Left renal cortex interstitium (tissue), 4 donors: ENCODE results near the gene KLF11. TPM values are rescaled to one million over a fixed set of nuclear protein-coding genes. Genes with fewer than 3 reads are reported as not detected.

Source experiments
- DNase-seq, 4 donors: peaks; one replicate each; pipeline ENCODE4 v3.0.0-alpha.2; 2013; ENCODE audit warnings: low read depth in 4 of 4, low spot score in 2 of 4, missing footprints in 1 of 4
- polyA plus RNA-seq, 4 donors: library from polyadenylated mRNA; unstranded; fragments of 120-200 nt; gene quantifications; one replicate each; pipeline ENCODE4 v1.2.1, GENCODE V29; 2013; ENCODE audit not compliant: insufficient read length in 4 of 4

The KLF11 gene
- polyA plus RNA-seq, 4 donors = 21.7 to 25.7 (median 23.3) TPM

GRCh38 chr2:10039658-10040410, 3.5 kb upstream of the KLF11 start:
- DNase-seq = no peak

GRCh38 chr2:10041711-10042110, 1.6 kb upstream of the KLF11 start:
- DNase-seq = no peak

GRCh38 chr2:10042301-10043161, 819 bp upstream of the KLF11 start:
- DNase-seq = peak; percentile 68 to 71 (median 70)

GRCh38 chr2:10043906-10044601, 704 bp downstream of the KLF11 start:
- DNase-seq = peak; percentile 39 to 85 (median 80)

DNA sequence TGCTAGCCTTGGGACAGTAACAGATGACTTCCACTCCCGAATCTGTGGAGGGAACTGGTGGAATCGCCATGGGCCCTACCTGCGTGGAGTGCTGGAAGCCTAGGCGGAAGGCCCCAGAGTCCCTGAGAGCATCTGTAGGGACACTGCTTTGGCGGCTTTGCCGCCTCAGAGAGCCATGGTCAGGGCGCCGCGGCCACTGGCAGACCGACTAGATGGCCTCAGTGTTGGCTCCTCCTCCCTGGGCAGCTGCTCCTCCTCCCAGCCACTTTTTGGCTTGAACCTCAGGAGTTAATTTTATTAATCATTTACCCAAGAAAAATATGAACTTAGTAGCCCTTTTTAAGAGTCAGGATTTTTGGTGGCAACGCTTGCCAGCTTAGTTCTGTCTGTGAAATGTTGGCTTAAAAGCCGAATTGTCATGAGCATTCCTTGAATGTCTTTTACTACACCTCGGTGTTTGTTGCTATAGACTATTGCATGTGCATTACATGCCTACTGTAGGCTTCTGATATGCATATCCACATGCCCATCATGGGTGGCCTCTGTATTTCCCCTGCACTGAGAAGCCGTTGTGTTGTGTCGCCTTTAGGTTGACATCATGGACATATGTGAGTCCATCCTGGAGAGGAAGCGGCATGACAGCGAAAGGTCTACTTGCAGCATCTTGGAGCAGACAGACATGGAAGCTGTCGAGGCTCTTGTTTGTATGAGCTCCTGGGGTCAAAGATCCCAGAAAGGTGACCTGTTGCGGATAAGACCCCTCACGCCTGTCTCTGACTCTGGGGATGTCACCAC, 2.4 kb downstream of the KLF11 start:
- DNase-seq = no peak

GRCh38 chr2:10046931-10047330, 3.6 kb downstream of the KLF11 start:
- no peak for DNase-seq

- no peak for DNase-seq
Measured at GRCh38 chr2:10047616-10048500, 4.5 kb downstream of the KLF11 start.

GRCh38 chr2:10048501-10049171, 5.3 kb downstream of the KLF11 start:
- DNase-seq = no peak

GRCh38 chr2:10052216-10052615, 8.9 kb downstream of the KLF11 start:
- DNase-seq = no peak

DNA sequence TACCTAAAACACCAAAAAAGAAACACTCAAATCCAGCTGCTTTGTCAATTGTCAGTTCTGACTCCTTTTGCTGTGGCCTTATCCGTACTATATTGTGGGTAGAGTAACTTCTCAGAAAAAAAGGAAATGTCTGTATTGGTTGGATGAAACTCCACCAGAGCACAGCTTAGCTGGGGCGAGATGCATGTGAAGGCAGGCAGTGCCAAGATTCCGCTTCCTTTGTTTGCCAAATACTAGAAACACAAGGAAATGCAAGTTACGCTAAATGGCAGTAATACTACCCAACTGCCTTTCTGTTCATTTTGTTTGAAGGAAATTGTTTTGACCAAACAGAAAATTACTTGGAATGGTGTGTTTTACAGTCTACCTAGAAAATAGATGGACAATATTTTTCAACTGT, 10.0 kb downstream of the KLF11 start:
- DNase-seq = no peak

GRCh38 chr2:10054424-10054823, 11.1 kb downstream of the KLF11 start:
- no peak for DNase-seq

- DNase-seq = no peak
Measured at GRCh38 chr2:10054976-10055375, 11.6 kb downstream of the KLF11 start.

DNA sequence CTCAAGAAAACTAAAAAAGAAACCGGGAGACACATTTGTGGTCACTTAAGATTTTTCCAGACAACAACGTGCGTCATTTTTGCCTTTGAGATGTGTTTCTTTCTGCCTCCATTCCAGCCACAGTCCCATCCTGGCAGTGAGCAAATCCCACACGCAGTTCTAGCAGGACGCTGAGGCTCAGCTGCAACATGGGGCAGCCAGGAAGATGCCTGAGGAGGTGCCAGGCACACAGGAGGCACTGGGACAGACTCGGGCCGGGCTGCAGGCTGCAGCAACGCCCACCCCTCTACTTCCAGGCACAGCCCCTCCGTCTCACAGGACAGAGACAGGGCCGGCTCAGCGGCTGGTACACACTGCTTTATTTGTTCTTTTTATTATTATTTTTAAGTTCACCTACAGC, 13.1 kb downstream of the KLF11 start:
- no peak for DNase-seq

DNA sequence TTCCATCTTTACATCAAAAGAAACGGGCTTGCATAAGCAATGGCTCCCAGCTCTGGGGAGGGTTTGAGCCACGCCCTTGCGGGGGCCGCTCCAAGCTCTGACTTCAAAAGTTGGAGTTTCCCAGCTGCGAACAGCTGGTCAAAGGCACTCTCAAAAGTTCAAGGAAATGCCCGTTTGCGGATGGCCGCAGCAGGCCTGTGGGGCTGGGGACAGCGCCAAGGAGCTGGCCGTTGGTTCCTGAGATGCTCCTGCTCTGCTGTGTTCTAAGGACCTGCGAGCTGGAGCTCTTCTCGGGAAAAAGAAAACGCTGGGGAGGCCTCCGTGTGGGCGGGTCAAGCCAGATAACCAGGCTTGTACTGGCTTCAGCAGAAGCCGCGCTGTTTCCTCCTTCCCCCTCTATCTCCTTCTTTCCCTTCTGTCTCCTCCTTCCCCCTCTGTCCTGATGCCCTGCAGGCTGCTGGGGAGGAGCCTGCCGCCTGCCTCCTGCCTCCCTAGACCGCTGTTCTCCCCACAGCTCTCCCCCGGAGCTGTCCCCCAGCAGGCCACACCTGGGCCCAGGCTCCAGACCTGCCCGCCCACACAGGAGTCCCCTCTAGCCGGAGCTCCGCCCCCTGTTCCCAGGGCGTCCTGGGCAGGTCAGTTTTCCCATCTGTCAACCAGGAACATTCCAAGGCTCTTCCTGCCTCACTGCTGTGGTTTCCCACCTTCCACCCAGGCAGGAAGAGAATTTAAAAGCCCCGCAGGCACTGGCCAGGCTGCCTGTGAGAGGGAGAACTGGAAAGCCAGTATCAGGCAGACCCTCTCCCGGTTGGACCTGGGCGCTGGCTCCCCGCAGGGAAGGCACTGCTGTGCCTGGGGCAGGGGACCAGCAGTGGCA, 14.1 kb downstream of the KLF11 start:
- DNase-seq = peak in 2 of 4 donors; percentile 68 to 85

- no peak for DNase-seq
Measured at GRCh38 chr2:10058251-10059015, 15.1 kb downstream of the KLF11 start.

DNA sequence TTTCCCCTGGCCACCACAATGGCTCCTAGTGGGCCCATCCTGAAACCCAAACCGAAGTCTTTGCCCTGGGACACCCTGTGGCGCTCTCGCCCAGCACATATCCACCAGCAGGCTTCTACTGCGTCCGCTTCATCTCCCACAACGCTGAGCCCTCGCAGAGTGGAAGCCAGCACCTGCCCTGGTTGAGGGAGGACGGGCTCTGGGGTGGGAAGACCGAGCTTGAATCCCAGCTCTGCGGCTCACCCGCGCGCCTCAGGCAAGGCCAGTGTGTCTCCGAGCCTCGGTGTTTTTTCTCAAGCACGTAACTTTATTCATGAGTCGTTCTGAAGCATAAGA, 15.6 kb downstream of the KLF11 start:
- DNase-seq = no peak
